Liver (tissue), 3 donors: Measurements from ENCODE around the gene TFDP1.

ENCODE experiments used
- GABPA ChIP-seq, 2 donors: IDR thresholded peaks in 1 of 2; conservative IDR thresholded peaks in 1 of 2; 2 replicates each; pipeline ENCODE4 v1.6.1; 2016; ENCODE audit warnings: antibody characterized with exemption in 2 of 2, mild to moderate bottlenecking in 1 of 2, moderate library complexity in 1 of 2
- JUND ChIP-seq, 2 donors: IDR thresholded peaks; 2 replicates each; pipeline ENCODE4 v1.6.1; 2016; ENCODE audit warnings: antibody characterized with exemption in 2 of 2
- RAD21 ChIP-seq, 2 donors: IDR thresholded peaks; 2 replicates each; pipeline ENCODE4 v1.6.1; 2016; ENCODE audit warnings: antibody characterized with exemption in 2 of 2, mild to moderate bottlenecking in 2 of 2
- RXRA ChIP-seq, 2 donors: IDR thresholded peaks; 2 replicates each; pipeline ENCODE4 v1.6.1; 2017 to 2018; ENCODE audit warnings: antibody characterized with exemption in 2 of 2, mild to moderate bottlenecking in 1 of 2
- SP1 ChIP-seq: IDR thresholded peaks from 2 replicates; pipeline ENCODE4 v1.6.1; 2018; ENCODE audit warnings: antibody characterized with exemption, mild to moderate bottlenecking
- YY1 ChIP-seq: IDR thresholded peaks from 2 replicates; pipeline ENCODE4 v1.6.1; 2016; ENCODE audit warnings: antibody characterized with exemption, mild to moderate bottlenecking
- TF ChIP-seq, protein P1 (sequence below): fragments of 150-350 bp; IDR thresholded peaks from 2 replicates; pipeline ENCODE4 v1.5.1; 2017; ENCODE audit warnings: improper control_type of control experiment, low read depth, low read length; ENCODE audit not compliant: missing input control
- TF ChIP-seq, protein P2 (sequence below): IDR thresholded peaks from 2 replicates; pipeline ENCODE4 v1.6.1; 2016; ENCODE audit warnings: antibody characterized with exemption, mild to moderate bottlenecking
- TF ChIP-seq, protein P3 (sequence below): IDR thresholded peaks from 2 replicates; pipeline ENCODE4 v1.6.1; 2016; ENCODE audit warnings: antibody characterized with exemption
- TF ChIP-seq, protein P4 (sequence below): IDR thresholded peaks from 2 replicates; pipeline ENCODE4 v1.6.1; 2016; ENCODE audit warnings: antibody characterized with exemption
- donor health status: healthy.
- donor health status: healthy.

DNA sequence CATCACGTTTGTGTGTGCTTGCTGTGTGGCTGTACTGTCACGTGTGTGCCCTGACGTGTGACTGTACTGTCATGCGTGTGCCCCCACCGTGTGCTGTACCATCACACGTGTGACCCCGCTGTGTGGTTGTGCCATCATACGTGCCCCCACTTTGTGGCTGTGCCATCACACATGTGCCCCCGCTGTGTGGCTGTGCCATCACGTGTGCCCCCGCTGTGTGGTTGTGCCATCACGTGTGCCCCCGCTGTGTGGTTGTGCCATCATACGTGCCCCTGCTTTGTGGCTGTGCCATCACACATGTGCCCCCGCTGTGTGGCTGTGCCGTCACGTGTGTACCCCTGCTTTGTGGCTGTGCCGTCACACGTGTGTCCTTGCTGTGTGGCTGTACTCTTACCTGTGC is 25.7 kb downstream of the TFDP1 start:
- TF ChIP-seq JUND (IDR thresholded peaks at IDR 0.05): no peak
- no peak for TF ChIP-seq RAD21 (IDR thresholded peaks at IDR 0.05)
- TF ChIP-seq, protein P1, sequence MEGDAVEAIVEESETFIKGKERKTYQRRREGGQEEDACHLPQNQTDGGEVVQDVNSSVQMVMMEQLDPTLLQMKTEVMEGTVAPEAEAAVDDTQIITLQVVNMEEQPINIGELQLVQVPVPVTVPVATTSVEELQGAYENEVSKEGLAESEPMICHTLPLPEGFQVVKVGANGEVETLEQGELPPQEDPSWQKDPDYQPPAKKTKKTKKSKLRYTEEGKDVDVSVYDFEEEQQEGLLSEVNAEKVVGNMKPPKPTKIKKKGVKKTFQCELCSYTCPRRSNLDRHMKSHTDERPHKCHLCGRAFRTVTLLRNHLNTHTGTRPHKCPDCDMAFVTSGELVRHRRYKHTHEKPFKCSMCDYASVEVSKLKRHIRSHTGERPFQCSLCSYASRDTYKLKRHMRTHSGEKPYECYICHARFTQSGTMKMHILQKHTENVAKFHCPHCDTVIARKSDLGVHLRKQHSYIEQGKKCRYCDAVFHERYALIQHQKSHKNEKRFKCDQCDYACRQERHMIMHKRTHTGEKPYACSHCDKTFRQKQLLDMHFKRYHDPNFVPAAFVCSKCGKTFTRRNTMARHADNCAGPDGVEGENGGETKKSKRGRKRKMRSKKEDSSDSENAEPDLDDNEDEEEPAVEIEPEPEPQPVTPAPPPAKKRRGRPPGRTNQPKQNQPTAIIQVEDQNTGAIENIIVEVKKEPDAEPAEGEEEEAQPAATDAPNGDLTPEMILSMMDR: no peak
- TF ChIP-seq, protein P2, sequence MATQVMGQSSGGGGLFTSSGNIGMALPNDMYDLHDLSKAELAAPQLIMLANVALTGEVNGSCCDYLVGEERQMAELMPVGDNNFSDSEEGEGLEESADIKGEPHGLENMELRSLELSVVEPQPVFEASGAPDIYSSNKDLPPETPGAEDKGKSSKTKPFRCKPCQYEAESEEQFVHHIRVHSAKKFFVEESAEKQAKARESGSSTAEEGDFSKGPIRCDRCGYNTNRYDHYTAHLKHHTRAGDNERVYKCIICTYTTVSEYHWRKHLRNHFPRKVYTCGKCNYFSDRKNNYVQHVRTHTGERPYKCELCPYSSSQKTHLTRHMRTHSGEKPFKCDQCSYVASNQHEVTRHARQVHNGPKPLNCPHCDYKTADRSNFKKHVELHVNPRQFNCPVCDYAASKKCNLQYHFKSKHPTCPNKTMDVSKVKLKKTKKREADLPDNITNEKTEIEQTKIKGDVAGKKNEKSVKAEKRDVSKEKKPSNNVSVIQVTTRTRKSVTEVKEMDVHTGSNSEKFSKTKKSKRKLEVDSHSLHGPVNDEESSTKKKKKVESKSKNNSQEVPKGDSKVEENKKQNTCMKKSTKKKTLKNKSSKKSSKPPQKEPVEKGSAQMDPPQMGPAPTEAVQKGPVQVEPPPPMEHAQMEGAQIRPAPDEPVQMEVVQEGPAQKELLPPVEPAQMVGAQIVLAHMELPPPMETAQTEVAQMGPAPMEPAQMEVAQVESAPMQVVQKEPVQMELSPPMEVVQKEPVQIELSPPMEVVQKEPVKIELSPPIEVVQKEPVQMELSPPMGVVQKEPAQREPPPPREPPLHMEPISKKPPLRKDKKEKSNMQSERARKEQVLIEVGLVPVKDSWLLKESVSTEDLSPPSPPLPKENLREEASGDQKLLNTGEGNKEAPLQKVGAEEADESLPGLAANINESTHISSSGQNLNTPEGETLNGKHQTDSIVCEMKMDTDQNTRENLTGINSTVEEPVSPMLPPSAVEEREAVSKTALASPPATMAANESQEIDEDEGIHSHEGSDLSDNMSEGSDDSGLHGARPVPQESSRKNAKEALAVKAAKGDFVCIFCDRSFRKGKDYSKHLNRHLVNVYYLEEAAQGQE: no peak
- no peak for TF ChIP-seq RXRA (IDR thresholded peaks at IDR 0.05)
- TF ChIP-seq, protein P3, sequence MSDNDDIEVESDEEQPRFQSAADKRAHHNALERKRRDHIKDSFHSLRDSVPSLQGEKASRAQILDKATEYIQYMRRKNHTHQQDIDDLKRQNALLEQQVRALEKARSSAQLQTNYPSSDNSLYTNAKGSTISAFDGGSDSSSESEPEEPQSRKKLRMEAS: no peak
- no peak for TF ChIP-seq GABPA (IDR thresholded peaks at IDR 0.05 in 1 of 2, conservative IDR thresholded peaks at IDR 0.05 in 1 of 2)
- TF ChIP-seq, protein P4, sequence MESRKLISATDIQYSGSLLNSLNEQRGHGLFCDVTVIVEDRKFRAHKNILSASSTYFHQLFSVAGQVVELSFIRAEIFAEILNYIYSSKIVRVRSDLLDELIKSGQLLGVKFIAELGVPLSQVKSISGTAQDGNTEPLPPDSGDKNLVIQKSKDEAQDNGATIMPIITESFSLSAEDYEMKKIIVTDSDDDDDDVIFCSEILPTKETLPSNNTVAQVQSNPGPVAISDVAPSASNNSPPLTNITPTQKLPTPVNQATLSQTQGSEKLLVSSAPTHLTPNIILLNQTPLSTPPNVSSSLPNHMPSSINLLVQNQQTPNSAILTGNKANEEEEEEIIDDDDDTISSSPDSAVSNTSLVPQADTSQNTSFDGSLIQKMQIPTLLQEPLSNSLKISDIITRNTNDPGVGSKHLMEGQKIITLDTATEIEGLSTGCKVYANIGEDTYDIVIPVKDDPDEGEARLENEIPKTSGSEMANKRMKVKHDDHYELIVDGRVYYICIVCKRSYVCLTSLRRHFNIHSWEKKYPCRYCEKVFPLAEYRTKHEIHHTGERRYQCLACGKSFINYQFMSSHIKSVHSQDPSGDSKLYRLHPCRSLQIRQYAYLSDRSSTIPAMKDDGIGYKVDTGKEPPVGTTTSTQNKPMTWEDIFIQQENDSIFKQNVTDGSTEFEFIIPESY: no peak
- TF ChIP-seq YY1: no peak
- TF ChIP-seq SP1: no peak
